Muscle of leg (tissue), 9 donors: ENCODE results near the gene PGLYRP2. TPM values are rescaled to one million over a fixed set of nuclear protein-coding genes. Genes with fewer than 3 reads are reported as not detected.

Experiments used
- polyA plus RNA-seq, 8 donors: library from polyadenylated mRNA; unstranded; fragments of 120-200 nt; gene quantifications; one replicate each; pipeline versions ENCODE4 v1.2.1 to v1.2.3, GENCODE V29; 2013; ENCODE audit warnings: inconsistent platforms in 1 of 8, low replicate concordance in 1 of 8; ENCODE audit not compliant: insufficient read length in 8 of 8, insufficient read depth in 1 of 8
- total RNA-seq: library from RNA; stranded (reverse); fragments of 120-200 nt; gene quantifications from one replicate; pipeline ENCODE4 v1.2.4, GENCODE V29; 2013

PGLYRP2 gene
- total and polyA plus RNA-seq, 9 donors, result 0.28 TPM; not detected in 8

Other genes starting within 250 kb of the PGLYRP2 start
- 0.13 TPM for gene EPHX3, start 247.1 kb downstream of the PGLYRP2 start, total RNA-seq
- gene EPHX3, start 247.1 kb downstream of the PGLYRP2 start, polyA plus RNA-seq, result 1 to 10 TPM in 1 of 8 donors, under 1 TPM in 7; 0.35 to 1.7 (median 0.61) TPM
- 14.5 TPM for gene BRD4, start 147.0 kb downstream of the PGLYRP2 start, total RNA-seq
- gene BRD4, start 147.0 kb downstream of the PGLYRP2 start, polyA plus RNA-seq, result 10 to 100 TPM; 25.5 to 51.5 (median 38.1) TPM
- 16.4 TPM for gene AKAP8, start 99.7 kb downstream of the PGLYRP2 start, total RNA-seq
- gene AKAP8, start 99.7 kb downstream of the PGLYRP2 start, polyA plus RNA-seq, result 10 to 100 TPM; 17.1 to 22.9 (median 19.5) TPM
- 73.9 TPM for gene AKAP8L, start 60.5 kb downstream of the PGLYRP2 start, total RNA-seq
- 10 to 100 TPM; 52.8 to 84.5 (median 66.5) TPM for gene AKAP8L, start 60.5 kb downstream of the PGLYRP2 start, polyA plus RNA-seq
- gene WIZ, start 29.5 kb downstream of the PGLYRP2 start, total RNA-seq, result 6.8 TPM
- 10 to 100 TPM; 24.4 to 38.1 (median 32.7) TPM for gene WIZ, start 29.5 kb downstream of the PGLYRP2 start, polyA plus RNA-seq
- 0.71 TPM for gene RASAL3, start 15.0 kb downstream of the PGLYRP2 start, total RNA-seq
- gene RASAL3, start 15.0 kb downstream of the PGLYRP2 start, polyA plus RNA-seq, result 1 to 10 TPM in 5 of 8 donors, under 1 TPM in 3; 0.80 to 2.0 (median 1.1) TPM
- not detected for gene CYP4F22, start 29.0 kb upstream of the PGLYRP2 start, total RNA-seq
- under 1 TPM in 2 of 8 donors, not detected in 6; 0.11 to 0.44 TPM for gene CYP4F22, start 29.0 kb upstream of the PGLYRP2 start, polyA plus RNA-seq
- gene CYP4F8, start 135.7 kb upstream of the PGLYRP2 start, total RNA-seq, result not detected
- under 1 TPM in 1 of 8 donors, not detected in 7; 1.00 TPM for gene CYP4F8, start 135.7 kb upstream of the PGLYRP2 start, polyA plus RNA-seq
- gene CYP4F3, start 161.4 kb upstream of the PGLYRP2 start, total RNA-seq, result 0.04 TPM
- under 1 TPM; 0.07 to 0.44 (median 0.15) TPM for gene CYP4F3, start 161.4 kb upstream of the PGLYRP2 start, polyA plus RNA-seq
- 1.4 TPM for gene CYP4F12, start 193.6 kb upstream of the PGLYRP2 start, total RNA-seq
- 1 to 10 TPM in 3 of 8 donors, under 1 TPM in 5; 0.14 to 3.6 (median 0.48) TPM for gene CYP4F12, start 193.6 kb upstream of the PGLYRP2 start, polyA plus RNA-seq
- gene OR10H2, start 248.5 kb upstream of the PGLYRP2 start, total RNA-seq, result not detected
- not detected for gene OR10H2, start 248.5 kb upstream of the PGLYRP2 start, polyA plus RNA-seq